ENCODE results near the gene LGALS3BP. TPM values are rescaled to one million over a fixed set of nuclear protein-coding genes. Genes with fewer than 3 reads are reported as not detected.

The LGALS3BP gene
- total and polyA plus RNA-seq, 7 donors = 92.5 to 415 (median 180) TPM

DNA sequence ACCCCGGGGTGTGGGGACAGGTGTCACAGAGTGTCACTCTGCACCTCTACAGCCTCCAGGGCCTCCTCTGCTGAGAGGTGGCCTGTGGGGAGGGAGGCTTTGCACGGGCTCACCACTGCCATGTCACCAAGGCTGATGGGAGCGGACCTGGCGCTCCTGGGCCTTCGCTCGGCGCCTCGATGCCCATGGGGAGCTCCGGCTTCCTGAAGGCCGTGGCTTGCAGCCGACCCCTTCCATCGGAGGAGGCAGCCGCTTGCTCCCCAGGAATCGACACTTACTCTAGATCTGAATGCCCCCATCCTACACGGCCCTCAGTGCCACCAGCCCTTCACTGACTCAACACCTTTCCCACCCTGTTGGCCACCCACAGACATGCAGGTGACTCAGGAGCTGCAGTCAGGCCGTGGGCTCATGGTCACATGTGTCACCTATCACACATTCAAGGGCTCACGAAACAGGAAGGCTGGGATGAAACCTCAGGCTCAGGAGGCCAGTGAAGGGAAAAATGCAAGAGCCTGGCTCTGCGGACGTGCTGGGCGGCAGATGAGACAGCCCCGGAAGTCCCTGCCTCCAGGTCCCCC, 11.9 kb downstream of the LGALS3BP start:
- Histone ChIP-seq H3K4me1 (peaks cover 0 to 17% (median 10%) of the 10 kb centered on the region in 4 donors), H3K36me3 (peaks cover 0 to 24% (median 2%) of the 10 kb centered on the region in 4 donors), H3K9me3 (no peaks in the 10 kb centered on the region), H3K27ac (no peak overlapping the region), H3K27me3 (no peaks in the 10 kb centered on the region), H3K4me3 (no peak overlapping the region)
- DNase-seq = no peak
- intact Hi-C loops (cut with DNase I) = no loop called here
- 92 to 93% methylated on average over 21 of the region's 21 CpGs for WGBS, 2 donors
- no peak for TF ChIP-seq POLR2AphosphoS5 (IDR thresholded peaks at IDR 0.05)
- TF ChIP-seq EP300 (IDR thresholded peaks at IDR 0.05) = no peak
- no peak for TF ChIP-seq POLR2A (IDR thresholded peaks at IDR 0.05)
- TF ChIP-seq, protein P1, sequence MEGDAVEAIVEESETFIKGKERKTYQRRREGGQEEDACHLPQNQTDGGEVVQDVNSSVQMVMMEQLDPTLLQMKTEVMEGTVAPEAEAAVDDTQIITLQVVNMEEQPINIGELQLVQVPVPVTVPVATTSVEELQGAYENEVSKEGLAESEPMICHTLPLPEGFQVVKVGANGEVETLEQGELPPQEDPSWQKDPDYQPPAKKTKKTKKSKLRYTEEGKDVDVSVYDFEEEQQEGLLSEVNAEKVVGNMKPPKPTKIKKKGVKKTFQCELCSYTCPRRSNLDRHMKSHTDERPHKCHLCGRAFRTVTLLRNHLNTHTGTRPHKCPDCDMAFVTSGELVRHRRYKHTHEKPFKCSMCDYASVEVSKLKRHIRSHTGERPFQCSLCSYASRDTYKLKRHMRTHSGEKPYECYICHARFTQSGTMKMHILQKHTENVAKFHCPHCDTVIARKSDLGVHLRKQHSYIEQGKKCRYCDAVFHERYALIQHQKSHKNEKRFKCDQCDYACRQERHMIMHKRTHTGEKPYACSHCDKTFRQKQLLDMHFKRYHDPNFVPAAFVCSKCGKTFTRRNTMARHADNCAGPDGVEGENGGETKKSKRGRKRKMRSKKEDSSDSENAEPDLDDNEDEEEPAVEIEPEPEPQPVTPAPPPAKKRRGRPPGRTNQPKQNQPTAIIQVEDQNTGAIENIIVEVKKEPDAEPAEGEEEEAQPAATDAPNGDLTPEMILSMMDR (IDR thresholded peaks at IDR 0.05) = no peak

DNA sequence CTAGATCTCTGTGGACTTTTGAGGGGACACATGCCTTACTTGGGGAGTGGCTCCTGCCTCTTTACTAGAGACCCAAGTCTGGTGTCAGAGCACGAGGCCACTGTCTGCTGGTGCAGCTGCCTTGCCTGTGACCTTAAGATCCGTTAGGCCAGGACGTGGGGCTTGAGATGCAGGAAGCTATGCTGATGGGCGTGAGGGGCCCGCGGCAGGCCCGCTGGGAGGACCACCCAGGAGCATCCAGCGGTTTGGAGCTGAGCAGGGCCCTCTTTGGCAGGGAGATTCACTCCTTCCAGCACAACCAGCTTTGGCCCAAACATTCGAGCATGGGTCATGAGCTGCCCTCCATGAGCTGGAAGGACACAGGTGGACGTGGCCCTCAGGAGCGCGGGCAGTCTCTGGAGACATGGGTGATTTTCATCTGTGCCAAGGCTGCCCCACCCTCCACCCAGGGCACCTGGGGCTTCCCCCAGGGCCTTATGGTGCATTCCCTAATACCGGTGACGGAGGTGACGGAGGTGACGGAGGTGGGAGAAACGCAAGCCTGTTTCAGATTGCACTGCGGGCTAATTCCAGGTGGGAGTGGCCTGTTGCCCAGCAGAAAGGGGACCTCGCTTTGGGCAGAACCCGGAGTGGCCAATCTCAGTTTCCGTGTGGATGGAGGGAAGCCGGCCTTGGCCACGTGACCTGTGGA, 12.7 kb downstream of the LGALS3BP start:
- no peak for TF ChIP-seq POLR2AphosphoS5 (IDR thresholded peaks at IDR 0.05)
- TF ChIP-seq, protein P1 (IDR thresholded peaks at IDR 0.05) = no peak
- TF ChIP-seq POLR2A (IDR thresholded peaks at IDR 0.05) = no peak
- no peak for TF ChIP-seq EP300 (IDR thresholded peaks at IDR 0.05)
- Histone ChIP-seq H3K27ac (no peak overlapping the region), H3K27me3 (no peaks in the 10 kb centered on the region), H3K9me3 (no peaks in the 10 kb centered on the region), H3K4me3 (no peak overlapping the region), H3K4me1 (peaks cover 0 to 16% (median 10%) of the 10 kb centered on the region in 4 donors), H3K36me3 (peaks cover 0 to 24% (median 2%) of the 10 kb centered on the region in 4 donors)
- intact Hi-C loops (cut with DNase I) = no loop called here
- no peak for DNase-seq
- WGBS, 2 donors = 89 to 90% methylated on average over 23 of the region's 23 CpGs

DNA sequence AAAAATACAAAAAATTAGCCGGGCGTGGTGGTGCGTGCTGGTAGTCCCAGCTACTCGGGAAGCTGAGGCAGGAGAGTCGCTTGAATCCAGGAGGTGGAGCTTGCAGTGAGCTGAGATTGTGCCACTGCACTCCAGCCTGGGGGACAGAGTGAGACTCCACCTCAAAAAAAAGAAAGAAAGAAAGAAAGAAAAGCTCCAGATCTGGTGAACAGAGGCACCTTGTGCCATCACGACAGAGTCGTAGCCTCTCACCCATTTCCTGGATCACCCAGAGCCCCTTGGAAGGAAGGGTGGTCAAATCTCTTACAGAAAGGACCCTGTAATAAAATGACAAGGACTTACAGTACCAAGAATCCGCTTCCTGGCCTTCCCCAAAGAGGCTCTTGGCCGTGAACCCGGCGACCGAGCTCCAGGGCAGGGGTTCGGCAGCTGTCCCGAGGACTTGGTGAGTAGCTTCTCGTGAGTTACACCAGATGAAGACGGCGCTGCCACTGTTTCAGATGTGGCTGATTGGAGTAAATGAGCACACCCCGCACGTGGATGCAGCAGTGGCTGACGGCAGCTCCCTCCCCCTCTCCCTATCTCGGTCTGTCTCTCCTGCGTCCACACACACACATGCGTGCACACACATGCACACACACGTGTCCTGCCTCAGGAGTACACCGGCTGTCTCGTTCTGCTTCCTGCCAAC, 13.5 kb downstream of the LGALS3BP start:
- WGBS, 2 donors = 86 to 87% methylated on average over 26 of the region's 26 CpGs
- peaks cover 0 to 24% (median 2%) of the 10 kb centered on the region in 4 donors for H3K36me3 ChIP-seq
- no peak overlapping the region for H3K4me3 ChIP-seq
- TF ChIP-seq, protein P1 (IDR thresholded peaks at IDR 0.05) = no peak
- TF ChIP-seq POLR2A (IDR thresholded peaks at IDR 0.05) (no peak), EP300 (IDR thresholded peaks at IDR 0.05) (no peak), POLR2AphosphoS5 (IDR thresholded peaks at IDR 0.05) (no peak)
- DNase-seq = no peak
- no peaks in the 10 kb centered on the region for H3K9me3 ChIP-seq
- intact Hi-C loops (cut with DNase I) = no loop called here
- no peaks in the 10 kb centered on the region for H3K27me3 ChIP-seq
- H3K4me1 ChIP-seq = peaks cover 0 to 8% (median 5%) of the 10 kb centered on the region in 4 donors
- no peak overlapping the region for H3K27ac ChIP-seq

DNA sequence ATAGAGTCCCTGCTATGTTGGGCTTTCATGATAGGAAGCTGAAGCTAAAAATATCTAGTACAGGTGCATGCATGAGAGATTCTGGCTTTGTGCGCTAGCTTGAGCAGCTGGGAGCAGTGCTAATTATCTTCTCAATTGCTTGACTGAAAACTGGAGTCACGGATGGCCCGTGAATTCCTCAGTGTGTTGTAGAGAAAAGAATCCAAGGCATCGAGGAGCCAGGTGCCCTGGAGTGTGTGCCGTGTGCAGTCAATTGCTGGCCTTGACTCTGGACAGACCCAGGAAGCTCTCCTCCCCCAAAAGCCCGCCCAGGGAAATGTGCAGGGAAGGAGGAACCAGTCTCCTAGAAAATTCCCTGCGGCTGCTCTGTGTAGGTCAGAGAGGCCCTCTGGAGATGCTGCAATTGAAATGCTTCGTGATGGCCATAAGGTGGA, 14.2 kb downstream of the LGALS3BP start:
- Histone ChIP-seq H3K4me3 (no peak overlapping the region), H3K9me3 (no peaks in the 10 kb centered on the region), H3K4me1 (peaks cover 0 to 7% (median 3%) of the 10 kb centered on the region in 4 donors), H3K27me3 (no peaks in the 10 kb centered on the region), H3K36me3 (peaks cover 0 to 22% (median 2%) of the 10 kb centered on the region in 4 donors), H3K27ac (no peak overlapping the region)
- DNase-seq = no peak
- intact Hi-C loops (cut with DNase I) = no loop called here
- WGBS, 2 donors = 72 to 87% methylated on average over 8 of the region's 8 CpGs
- TF ChIP-seq, protein P1 (IDR thresholded peaks at IDR 0.05) = no peak
- TF ChIP-seq POLR2A (IDR thresholded peaks at IDR 0.05) (no peak), POLR2AphosphoS5 (IDR thresholded peaks at IDR 0.05) (no peak), EP300 (IDR thresholded peaks at IDR 0.05) (no peak)

Data from sigmoid colon (tissue), 7 donors.